RWPE1 (cell line): ENCODE data around the gene ATP9A.

Experiments
- CTCF ChIA-PET: fragments of 350-600 bp; sonication (Branson Sonifier 250); formaldehyde crosslinking; extraction: SDS; loops from one replicate; lab custom pipeline; 2021; lab: Yijun Ruan, JAX
- POLR2A ChIA-PET: fragments of 400-600 bp; formaldehyde crosslinking; extraction: SDS; loops from one replicate; lab custom pipeline; 2020; ENCODE audit warnings: antibody characterized with exemption; ENCODE audit not compliant: low non-redundant PET; lab: Yijun Ruan, JAX
- DNase-seq: peaks from one replicate; pipeline ENCODE4 v3.0.0; 2012; ENCODE audit warnings: low spot score
- H3K27ac ChIP-seq: fragments of 450-650 bp; 2 replicates; pipeline ENCODE4 v1.5.1; 2017
- CTCF ChIP-seq: fragments of 450-650 bp; conservative IDR thresholded peaks from 2 replicates; pipeline ENCODE4 v1.5.1; 2017; ENCODE audit warnings: low read depth, mild to moderate bottlenecking

The ATP9A gene

DNA sequence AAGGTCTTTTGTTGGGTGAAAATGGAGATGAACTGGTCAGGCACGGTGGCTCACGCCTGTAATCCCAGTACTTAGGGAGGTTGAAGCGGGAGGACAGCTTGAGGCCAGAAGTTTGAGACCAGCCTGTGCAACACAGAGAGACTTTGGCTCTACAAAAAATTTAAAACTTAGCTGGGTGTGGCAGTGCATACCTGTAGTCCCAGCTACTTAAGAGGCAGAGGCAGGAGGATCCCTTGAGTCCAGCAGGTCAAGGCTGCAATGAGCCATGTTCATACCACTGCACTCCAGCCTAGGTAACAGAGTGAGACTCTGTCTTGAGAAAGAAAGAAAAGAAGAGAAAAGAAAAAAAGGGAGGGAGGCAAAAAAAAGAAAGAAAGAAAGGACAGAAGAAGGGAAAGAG, 134.8 kb downstream of the ATP9A start:
- H3K27ac ChIP-seq: no peak overlapping the region
- TF ChIP-seq CTCF: no peak
- ChIA-PET POLR2A (no interaction called here), CTCF (interaction anchor here (0.6 to 1.6 kb wide), 3 partner anchors 9 to 151 kb away, joined by 3 read pairs; no protein-coding TSS in a partner anchor)
- DNase-seq: no peak

- no peak overlapping the region; the same call in 1 of the 2 replicates for H3K27ac ChIP-seq
- DNase-seq: no peak
- no peak for TF ChIP-seq CTCF
- CTCF ChIA-PET: no interaction called here
- POLR2A ChIA-PET: no interaction called here
Observed at GRCh38 chr20:51631953-51632352, 136.2 kb downstream of the ATP9A start.

GRCh38 chr20:51631011-51631950, 136.9 kb downstream of the ATP9A start:
- POLR2A ChIA-PET: no interaction called here
- DNase-seq: peak; percentile 99
- peak overlapping the region; percentile 5; the same call in 1 of the 2 replicates for H3K27ac ChIP-seq
- CTCF ChIA-PET: interaction anchor here (0.6 to 0.8 kb wide), 2 partner anchors 31 to 211 kb away, joined by 4 to 7 read pairs; no protein-coding TSS in a partner anchor
- TF ChIP-seq CTCF: no peak

- ChIA-PET CTCF (interaction anchor here (1.3 kb wide), 1 partner anchor 257 kb away, joined by 4 read pairs; no protein-coding TSS in a partner anchor), POLR2A (no interaction called here)
- no peak for TF ChIP-seq CTCF
- no peak overlapping the region for H3K27ac ChIP-seq
- DNase-seq: no peak
Observed at GRCh38 chr20:51629399-51630058, 138.7 kb downstream of the ATP9A start.

- DNase-seq: no peak
- CTCF ChIA-PET: no interaction called here
- H3K27ac ChIP-seq: no peak overlapping the region
- POLR2A ChIA-PET: no interaction called here
- no peak for TF ChIP-seq CTCF
Observed at GRCh38 chr20:51628533-51629398, 139.4 kb downstream of the ATP9A start.
